GM18517 (cell line): ENCODE data around the gene GAS2L2.
"Not testable (repeated sequence)": the region's sequence is repeated elsewhere in the genome, so short reads cannot be mapped to it uniquely, and the experiment has no call there.

ENCODE experiments used
- ATAC-seq: cut with Tn5 transposase; IDR thresholded peaks from one replicate; pipeline ENCODE4 v1.9.1; 2021; ENCODE audit warnings: mild to moderate bottlenecking, moderate library complexity; ENCODE audit not compliant: unreplicated experiment

GAS2L2 gene

GRCh38 chr17:35730400-35731005 lies 22.5 kb downstream of the GAS2L2 start:
- no peak for ATAC-seq

DNA sequence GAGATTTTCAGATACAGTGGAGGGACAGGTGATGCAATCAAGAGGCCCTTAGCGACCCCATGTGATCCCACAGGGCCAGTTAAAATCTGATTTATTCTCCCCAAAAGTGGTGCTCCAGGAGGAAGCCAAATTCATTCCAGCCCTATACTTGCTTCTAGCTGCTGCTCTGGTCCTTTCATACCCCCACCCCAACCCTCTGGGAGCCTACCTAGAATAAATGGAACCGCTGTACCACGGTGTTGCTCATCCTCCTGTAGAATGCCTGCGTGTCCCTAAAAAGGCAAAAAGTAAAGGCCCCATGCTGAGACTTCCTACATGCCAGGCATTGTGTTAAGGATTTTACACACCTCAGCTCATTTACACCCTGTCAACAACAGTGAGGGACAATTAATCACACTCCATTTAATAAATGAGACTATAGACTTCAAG lies 23.6 kb downstream of the GAS2L2 start:
- no peak for ATAC-seq

DNA sequence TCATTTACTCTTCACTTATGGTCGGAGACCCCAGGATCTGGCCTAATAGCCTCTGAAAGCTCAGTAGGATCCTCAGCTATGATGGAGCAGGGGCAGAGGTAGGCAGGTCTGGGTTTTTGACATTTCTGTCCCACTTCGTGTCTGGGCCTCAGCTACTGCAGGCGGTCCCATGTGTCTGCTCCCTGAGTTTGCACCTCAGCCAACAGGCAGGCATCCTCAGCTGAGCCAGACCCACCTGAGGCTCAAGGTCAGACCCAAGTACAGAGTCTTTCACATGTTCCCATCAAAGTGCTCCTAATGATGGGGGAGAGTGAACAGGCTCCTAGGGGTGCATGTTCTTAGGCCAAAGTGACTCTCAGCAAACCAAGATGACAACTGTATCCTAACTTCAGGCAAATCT lies 24.5 kb downstream of the GAS2L2 start:
- no peak for ATAC-seq

DNA sequence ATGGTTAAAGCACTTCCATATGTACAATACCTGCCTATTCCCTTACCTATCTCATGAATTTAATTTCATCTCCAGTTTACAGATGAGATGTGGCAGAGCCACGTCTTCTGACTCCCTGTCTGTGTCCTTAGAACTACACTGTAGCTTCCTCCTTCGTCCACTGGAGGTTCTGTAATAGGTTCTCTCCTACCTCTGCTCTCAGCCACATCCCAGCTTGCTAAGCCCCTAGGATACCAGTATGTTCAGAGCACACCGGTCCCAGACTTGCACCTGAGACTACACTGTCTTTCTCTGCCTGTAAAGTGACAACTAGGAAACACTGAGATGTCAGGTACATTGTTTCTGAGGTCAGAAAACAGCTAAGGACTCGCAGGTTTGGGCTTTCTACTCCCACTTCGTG lies 25.4 kb downstream of the GAS2L2 start:
- no peak for ATAC-seq

- no peak for ATAC-seq
These were observed 26.0 kb downstream of the GAS2L2 start for GRCh38 chr17:35726953-35727460.

DNA sequence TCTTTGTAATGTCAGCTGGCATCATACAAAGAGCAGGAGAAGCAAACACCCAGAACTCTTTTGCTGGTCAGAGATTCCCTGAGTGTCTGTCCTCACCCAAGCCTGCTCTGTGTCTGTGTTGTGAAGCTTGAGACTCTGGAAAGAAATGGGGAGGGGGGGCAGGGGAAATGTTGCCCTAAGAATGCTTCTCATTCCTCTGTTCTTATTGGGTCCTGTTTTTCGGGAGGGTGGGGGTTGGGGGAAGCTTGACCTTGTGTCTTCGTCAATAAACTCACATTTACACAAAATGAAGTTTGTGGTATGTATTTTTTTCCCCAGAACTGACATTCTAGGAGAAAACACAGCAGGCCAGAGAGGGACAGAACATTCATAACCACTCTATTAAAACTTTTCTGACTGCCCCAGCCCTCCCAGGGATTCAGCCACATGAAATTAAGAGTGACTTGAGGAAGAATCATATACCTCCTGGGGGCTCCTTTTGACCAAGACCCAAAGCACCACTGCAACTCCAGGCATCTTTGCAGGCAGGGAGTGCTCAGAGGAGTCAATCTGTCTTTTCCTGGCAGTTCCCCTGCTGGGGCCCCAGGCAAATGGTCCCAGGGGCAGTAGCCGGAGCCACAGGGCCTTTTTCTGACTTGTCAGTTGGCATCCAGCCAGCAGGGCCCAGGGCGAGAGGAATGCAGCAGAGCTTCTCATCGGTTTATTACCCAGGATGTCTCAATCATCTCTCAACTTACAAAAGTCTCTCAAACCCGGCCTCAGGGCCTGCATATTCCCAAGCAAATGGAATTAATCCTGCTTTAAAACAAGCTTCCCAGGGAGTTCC lies 26.7 kb downstream of the GAS2L2 start:
- ATAC-seq: no peak

- ATAC-seq: no peak
These were observed 27.3 kb downstream of the GAS2L2 start for GRCh38 chr17:35725802-35726126.

- no peak for ATAC-seq
These were observed 28.0 kb downstream of the GAS2L2 start for GRCh38 chr17:35725058-35725457.

- no peak for ATAC-seq
These were observed 29.3 kb downstream of the GAS2L2 start for GRCh38 chr17:35723735-35724134.

GRCh38 chr17:35717475-35717874 lies 35.6 kb downstream of the GAS2L2 start:
- no peak for ATAC-seq

- no peak for ATAC-seq
These were observed 36.1 kb downstream of the GAS2L2 start for GRCh38 chr17:35716897-35717465.

GRCh38 chr17:35716173-35716572 lies 36.9 kb downstream of the GAS2L2 start:
- no peak for ATAC-seq

GRCh38 chr17:35715416-35715815 lies 37.6 kb downstream of the GAS2L2 start:
- no peak for ATAC-seq

DNA sequence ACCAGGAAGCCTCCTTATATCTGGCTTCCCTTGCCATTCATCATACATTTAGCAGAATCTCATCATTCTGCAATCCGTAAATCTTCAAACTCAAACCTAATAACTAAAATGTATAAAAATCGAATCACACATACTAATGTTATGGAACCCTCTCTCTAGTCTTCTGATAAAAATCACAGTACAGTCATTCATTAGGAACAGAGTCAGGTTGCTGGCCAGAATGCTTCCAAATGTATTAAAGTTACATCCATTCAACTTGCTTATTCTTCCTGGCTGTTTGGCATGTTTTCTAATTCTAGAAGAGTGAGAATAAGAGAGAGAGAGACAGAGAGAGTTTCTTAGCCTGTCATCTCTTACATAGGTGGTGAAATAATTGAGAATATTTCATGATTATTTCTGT lies 38.1 kb downstream of the GAS2L2 start:
- ATAC-seq: no peak

- ATAC-seq: no peak
These were observed 39.8 kb downstream of the GAS2L2 start for GRCh38 chr17:35713069-35713728.

- no peak for ATAC-seq
These were observed 42.1 kb downstream of the GAS2L2 start for GRCh38 chr17:35710950-35711349.

DNA sequence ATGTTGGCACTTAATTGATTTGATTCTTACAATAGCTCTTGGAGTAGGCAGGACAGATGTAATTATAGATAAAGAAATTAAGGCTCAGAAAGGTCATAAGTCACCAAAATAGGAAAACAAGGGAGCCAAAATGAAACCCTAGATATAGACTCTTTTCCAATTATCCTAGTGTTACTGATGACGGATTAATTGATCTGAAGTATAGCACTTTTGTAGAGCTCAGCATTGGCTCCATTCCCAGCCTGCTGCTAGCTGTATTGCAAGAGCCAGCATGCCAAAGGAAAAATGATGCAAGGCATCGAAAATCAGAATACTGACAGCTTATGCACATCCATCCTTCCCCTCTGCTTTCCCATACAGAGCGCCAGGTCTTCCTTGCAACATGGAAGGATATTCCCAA lies 43.2 kb downstream of the GAS2L2 start:
- ATAC-seq: no peak

GRCh38 chr17:35708951-35709350 lies 44.1 kb downstream of the GAS2L2 start:
- no peak for ATAC-seq

- ATAC-seq: no peak
These were observed 44.9 kb downstream of the GAS2L2 start for GRCh38 chr17:35708149-35708548.

- ATAC-seq: no peak
These were observed 47.3 kb downstream of the GAS2L2 start for GRCh38 chr17:35705705-35706104.

DNA sequence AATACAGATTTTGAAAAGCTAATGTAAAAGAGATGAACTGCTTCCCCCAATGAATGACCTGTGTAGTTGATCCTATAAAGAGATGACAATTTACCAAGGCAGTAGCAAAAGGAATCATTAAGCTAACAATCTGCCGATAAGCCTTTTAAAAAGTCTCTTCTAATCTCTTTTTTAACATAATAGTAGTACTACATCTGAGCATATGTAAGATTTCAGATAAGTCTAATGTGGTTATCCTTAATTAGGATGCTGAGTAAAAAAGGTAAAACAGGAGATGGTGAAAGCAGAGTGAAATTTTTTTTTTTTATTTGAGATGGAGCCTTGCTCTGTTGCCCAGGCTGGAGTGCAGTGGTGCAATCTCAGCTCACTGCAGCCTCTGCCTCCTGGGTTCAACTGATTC lies 47.8 kb downstream of the GAS2L2 start:
- ATAC-seq: no peak

DNA sequence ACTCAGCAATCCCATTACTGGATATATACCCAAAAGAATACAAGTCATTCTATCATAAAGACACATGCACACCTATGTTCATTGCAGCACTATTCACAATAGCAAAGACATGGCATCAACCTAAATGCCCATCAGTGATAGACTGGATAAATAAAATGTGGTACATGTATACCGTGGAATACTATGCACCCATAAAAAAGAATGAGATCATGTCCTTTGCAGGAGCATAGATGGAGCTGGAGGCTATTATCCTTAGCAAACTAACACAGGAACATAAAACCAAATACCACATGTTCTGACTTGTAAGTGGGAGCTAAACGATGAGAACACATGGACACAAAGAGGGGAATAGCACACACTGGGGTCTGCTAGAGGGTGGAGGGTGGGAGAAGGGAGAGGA lies 49.7 kb downstream of the GAS2L2 start:
- not testable (repeated sequence) for ATAC-seq
